ENCODE data around the gene ASF1A. TPM values are rescaled to one million over a fixed set of nuclear protein-coding genes. Genes with fewer than 3 reads are reported as not detected.

ASF1A gene
- total and polyA plus RNA-seq, 2 experiments from 2014 or later: 9.3 to 27.9 TPM

- Histone ChIP-seq H3K36me3 (no peaks in the 10 kb centered on the region), H3K9me3 (ENCODE audit: low read depth) (no peaks in the 10 kb centered on the region), H3K4me3 (no peak overlapping the region), H3K27ac (no peak overlapping the region), H3K4me1 (ENCODE audit: low read depth) (no peaks in the 10 kb centered on the region), H3K27me3 (no peaks in the 10 kb centered on the region)
- DNase-seq (ENCODE audit: low read depth in 1 of 2, low spot score in 1 of 2): no peak
- no peak for TF ChIP-seq CTCF (IDR thresholded peaks at IDR 0.05; ENCODE audit: low read depth, low read length)
These were observed 58.7 kb downstream of the ASF1A start for GRCh38 chr6:118952683-118953082.

GRCh38 chr6:118953391-118953790 lies 59.4 kb downstream of the ASF1A start:
- Histone ChIP-seq H3K27me3 (no peaks in the 10 kb centered on the region), H3K36me3 (no peaks in the 10 kb centered on the region), H3K27ac (no peak overlapping the region), H3K9me3 (ENCODE audit: low read depth) (no peaks in the 10 kb centered on the region), H3K4me1 (ENCODE audit: low read depth) (no peaks in the 10 kb centered on the region), H3K4me3 (no peak overlapping the region)
- TF ChIP-seq CTCF (IDR thresholded peaks at IDR 0.05; ENCODE audit: low read depth, low read length): no peak
- DNase-seq (ENCODE audit: low read depth in 1 of 2, low spot score in 1 of 2): no peak

Other genes starting within 250 kb of the ASF1A start
- gene CEP85L, start 242.6 kb upstream of the ASF1A start, total RNA-seq: 11.3 and 20.0 TPM in 2 replicates
- 7.9 and 22.2 TPM in 2 replicates for gene CEP85L, start 242.6 kb upstream of the ASF1A start, polyA plus RNA-seq
- gene MCM9, start 41.0 kb downstream of the ASF1A start, total RNA-seq: 6.4 and 10.1 TPM in 2 replicates
- gene MCM9, start 41.0 kb downstream of the ASF1A start, polyA plus RNA-seq: 7.0 and 14.0 TPM in 2 replicates
- 4.2 and 13.7 TPM in 2 replicates for gene FAM184A, start 184.5 kb downstream of the ASF1A start, total RNA-seq
- 4.8 and 9.1 TPM in 2 replicates for gene FAM184A, start 184.5 kb downstream of the ASF1A start, polyA plus RNA-seq

All from cardiac muscle cell (in vitro differentiated cells and primary cell).